GM18498 (cell line): ENCODE measurements around the gene OR10A4.
"Not testable (repeated sequence)": the region's sequence is repeated elsewhere in the genome, so short reads cannot be mapped to it uniquely, and the experiment has no call there.

Source experiments
- ATAC-seq: cut with Tn5 transposase; IDR thresholded peaks from one replicate; pipeline ENCODE4 v1.9.1; 2021; ENCODE audit warnings: mild to moderate bottlenecking, moderate library complexity; ENCODE audit not compliant: unreplicated experiment

OR10A4 gene

DNA sequence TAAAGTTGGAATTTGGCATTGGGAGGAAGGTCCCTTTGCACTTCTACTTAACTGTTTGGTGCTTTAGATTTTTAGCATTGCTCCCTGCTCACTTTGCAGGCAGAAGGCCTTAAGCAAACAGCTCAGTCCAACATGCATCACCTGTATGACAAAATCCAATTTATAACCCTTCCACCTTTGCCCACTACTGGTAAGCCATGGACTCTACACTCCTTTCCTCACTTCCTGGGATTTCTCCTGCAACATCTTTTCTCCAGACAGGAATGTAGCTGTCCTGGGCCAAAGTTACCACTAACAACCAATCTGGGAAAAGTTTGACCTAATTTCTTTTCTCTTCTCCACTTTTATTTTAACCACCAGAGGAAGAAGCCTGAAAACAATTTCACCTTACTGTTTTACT lies 17.7 kb downstream of the OR10A4 start:
- ATAC-seq = no peak

DNA sequence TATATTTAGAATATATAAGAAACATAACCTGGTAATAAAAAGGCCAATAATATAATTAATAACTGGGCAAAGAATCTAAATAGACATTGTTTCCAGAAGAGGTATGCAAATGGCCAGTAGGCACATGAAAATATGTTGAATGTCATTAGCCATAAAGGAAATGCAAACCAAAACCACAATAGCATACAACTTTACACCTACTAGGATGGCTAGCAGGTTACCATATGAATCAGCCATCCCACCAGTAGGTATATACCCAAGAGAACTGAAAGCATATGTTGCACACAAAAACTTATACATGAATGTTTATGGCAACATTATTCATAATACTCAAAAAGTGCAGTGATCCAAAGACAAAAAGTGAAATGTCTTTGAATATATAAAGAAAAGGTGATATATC lies 18.6 kb downstream of the OR10A4 start:
- peak; percentile 92 for ATAC-seq

DNA sequence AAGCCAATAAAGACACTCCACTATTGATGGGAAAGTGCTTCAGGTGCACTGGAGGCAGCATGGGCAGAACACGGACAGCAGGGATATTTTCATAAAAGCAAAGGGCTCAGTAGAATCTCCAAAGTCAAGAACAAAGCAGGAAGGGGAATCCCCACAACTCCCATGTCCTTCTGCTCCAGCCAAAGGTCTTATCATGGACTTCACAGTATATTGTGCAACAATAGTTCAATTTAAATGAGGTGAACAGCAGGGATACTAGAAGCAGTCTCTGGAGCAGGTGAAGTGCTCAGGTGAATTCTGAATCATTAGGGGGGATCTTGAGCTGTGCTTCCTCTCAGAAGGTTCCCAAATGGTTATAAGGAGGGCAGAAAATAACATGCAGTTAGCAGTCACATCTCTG lies 22.5 kb downstream of the OR10A4 start:
- ATAC-seq = no peak

DNA sequence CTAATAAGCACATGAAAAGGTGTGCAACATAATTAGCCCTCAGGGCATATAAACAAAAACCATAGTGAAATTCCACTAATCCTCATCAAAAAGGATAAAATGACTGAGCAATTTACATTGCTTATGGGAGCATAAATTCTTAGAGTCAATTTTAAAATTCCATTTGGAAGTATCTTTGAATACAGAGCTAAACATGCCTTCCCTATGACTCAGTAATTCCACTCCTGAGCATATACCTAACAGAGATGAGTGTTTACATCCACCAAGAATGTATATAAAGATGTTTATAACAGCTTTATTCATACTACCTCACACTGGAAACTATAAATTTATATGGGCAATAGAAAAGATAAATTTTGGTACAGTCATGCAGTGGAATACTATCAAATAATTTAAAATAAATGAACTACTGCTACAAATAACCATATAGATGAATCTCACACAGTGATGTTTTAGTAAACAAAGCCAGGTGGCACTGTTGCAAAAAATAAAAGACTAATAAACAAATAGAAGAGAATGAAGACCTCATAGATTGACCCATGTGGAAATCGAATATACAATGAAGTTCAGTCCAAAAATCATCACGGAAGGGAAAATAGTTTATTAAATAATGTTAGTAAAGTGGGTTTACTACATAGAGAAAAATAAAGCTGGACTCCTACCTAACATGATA lies 24.0 kb downstream of the OR10A4 start:
- no peak for ATAC-seq

DNA sequence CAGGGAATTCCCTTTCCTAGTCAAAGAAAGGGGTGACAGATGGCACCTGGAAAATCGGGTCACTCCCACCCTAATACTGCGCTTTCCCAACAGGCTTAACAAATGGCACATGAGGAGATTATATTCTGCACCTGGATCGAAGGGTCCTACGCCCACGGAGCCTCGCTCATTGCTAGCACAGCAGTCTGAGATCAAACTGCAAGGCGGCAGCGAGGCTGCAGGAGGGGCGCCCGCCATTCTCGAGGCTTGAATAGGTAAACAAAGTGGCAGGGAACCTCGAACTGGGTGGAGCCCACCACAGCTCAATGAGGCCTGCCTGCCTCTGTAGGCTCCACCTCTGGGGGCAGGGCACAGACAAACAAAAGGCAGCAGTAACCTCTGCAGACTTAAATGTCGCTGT lies 28.4 kb downstream of the OR10A4 start:
- ATAC-seq = not testable (repeated sequence)

DNA sequence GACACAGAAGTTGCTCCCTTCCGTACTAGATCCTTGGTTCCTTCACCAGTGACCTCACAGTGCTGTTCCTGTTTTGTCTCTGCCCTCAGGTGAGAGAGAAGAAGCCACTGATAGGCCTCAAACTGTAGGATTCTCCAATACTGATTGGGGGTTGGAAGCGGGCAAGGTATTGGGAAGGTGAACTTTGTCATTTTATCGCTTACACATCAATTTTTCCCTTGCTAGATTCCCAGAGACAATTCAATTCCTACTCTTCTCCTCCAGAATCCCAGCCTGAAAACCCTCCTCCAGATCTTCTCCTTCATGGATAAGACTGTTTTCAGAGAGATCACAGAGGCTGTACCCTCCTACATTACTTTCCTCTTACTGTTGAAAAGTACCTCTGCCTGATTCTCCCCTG lies 35.0 kb downstream of the OR10A4 start:
- ATAC-seq = no peak

DNA sequence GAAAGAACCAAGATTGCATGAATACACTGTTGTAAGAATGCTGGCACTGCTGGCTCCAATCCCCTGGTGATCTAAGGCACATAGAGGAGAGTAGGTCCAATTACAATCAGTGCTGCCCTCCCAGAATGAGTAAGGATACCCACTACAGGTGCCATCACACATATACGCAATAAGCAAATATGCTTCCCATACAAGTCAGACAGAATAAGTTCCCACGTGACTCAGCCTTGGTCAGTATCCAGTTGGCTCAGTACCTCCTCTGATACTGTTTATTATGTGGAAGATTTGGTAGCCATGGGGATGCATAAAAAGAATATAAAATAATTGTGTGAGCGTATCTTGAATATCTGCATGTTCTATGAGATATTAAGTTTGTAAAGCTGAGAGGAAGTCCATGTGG lies 35.5 kb downstream of the OR10A4 start:
- no peak for ATAC-seq

DNA sequence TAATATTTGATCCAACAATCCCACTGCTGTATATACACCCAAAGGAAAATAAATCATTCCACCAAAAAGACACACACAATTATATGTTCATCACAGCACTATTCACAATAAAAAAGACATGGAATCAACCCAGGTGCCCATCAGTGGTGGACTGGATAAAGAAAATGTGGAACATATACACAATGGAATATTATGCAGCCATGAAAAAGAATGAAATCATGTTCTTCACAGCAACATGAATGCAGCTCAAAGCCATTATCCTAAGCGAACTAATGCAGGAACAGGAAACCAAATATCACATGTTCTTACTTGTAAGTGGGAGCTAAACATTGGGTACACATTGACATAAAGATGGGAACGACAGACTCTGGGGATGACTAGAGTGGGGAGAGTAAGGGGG lies 43.3 kb downstream of the OR10A4 start:
- no peak for ATAC-seq

DNA sequence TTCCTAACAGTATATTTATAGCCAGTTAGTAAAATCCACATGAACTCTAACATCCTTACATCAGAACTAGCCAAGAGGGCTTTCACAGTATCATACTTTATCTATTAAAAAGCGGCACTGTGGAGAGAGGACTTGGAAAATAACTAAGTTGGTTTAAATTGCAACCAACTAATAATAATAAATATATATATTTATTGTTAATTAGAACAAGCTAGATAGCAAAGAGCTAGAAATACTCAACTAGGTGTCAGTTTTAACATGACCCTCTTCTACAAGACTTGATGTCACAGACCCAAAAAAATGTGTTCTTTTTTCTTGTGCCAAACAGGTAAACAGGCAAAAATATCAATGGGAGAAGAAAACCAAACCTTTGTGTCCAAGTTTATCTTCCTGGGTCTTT lies 44.3 kb downstream of the OR10A4 start, which contains the start of gene OR2D3:
Gene OR2D3 (plus strand): TSS at position 301 of the 400 bp plus-strand sequence. CDS start 0 bp downstream, at position 301.
- ATAC-seq = no peak

DNA sequence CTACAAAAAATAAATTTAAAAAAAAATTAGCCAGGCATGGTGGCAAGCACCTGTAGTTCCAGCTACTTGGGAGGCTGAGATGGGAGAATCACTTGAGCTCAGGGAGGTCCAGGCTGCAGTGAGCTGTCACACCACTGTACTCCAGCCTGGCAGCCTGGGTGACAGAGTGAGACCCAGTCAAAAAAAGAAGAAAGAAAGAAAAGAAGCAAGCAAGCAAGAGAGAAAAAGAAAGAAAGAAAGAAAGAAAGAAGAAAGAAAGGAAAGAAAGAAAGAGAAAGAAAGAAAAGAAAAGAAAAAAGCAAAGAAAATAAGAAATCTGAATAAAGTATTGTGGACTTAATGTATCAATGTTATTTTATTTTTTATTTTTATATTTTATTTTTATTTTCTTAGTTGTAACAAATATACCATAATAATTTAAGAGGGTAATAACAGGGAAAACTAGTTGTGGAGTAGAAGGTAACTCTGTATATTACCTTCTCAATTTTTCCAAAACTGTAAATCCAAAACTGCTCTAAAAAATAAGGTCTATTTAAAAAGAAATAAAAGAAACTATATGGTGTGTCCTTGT lies 48.7 kb downstream of the OR10A4 start:
- ATAC-seq = no peak

DNA sequence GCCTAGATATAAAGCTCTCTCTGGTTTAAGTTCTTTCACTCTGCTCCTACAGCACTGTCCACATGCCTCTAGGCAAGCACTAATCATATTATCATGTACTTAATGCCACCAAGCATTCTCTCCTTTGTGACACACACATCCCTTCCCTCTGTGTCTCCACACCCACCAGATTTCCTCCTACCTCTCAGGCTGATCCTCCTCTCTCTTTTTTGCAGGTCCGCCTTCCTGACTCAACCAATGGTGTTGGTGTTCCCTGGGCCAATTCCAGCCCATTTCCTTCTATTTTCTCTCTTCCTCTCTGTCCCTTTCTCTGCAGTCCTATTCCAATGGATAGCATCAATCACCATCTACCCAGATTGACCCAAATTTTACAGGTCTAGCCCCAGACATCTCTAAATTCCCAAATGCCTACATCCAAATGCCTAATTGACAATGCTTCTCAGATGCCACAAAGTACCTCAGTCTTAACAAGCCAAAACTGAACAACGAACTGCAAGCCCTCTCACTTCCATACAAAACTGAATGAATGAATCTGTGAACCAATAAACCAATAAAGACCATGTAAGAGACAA lies 49.3 kb downstream of the OR10A4 start:
- peak; percentile 15 for ATAC-seq

DNA sequence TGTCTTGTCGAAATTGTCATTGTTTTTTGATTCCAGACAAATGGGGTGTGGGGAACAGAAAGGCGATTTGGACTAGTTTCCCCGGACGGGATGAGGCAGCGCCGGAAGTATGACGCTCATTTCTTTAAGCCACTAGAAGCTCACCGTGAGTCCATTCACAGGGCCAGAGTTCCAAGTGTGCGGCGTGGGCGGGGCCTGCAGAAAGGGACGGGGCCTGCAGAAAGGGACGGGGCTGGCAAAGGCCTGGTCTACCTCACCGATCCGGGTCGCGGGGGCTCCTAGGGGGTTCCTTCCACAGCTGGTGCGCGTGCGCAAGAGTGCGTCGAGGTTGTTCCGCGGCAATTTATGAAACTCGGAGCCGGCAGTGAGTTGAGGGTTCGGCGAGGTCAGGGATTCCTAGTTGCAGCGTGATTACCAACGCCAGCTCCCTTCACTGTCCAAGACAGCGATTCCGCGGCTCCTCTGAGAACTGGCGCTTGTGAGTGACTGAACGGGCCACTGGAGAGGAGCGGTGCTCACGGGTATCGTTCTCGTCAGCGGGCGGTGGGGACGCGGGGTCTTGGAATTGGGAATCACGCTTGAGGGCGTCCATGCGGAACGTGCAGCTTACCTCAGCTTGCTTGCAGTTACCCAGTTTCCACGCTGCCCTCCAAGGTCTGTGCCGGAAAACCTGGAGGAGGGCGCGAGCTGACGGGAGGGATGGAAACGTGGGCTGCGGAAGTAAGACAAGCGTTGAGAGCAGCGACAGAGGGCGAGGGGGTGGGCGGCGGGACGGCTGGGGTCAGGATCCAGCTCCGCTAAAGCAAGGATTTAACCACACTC lies 50.0 kb downstream of the OR10A4 start, which contains the start of gene ZNF215:
Gene ZNF215 (plus strand): TSS at position 219 of the 822 bp plus-strand sequence. CDS start 5,847 bp downstream, outside the sequence.
- ATAC-seq = peak; percentile 64

DNA sequence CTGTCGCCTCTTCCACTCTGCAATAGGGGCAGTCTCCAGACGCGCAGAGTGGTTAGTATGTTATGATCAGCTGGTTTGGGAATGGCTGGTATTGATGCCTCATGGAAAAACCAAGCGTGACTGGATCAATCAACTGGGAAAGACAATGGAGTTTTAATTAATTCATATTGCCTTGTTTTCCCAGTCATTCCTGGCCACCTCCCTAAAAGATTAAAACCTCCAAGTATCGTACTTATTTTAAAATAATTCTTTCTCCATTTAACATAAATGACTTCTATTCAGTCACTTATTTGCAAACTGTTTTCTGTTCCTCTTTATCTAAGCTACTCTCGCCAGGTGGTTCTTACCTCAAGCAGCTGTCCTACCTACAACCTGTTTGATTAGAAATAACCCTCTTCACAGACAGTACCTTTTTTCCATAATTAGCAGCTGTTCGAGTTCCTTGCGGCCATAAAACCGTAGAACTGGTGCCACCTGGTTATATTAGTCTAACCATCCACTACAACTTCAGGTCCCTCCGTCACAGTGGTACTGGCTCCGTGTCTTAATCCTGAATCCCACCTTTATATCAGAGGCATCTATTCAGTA lies 50.7 kb downstream of the OR10A4 start:
- ATAC-seq = peak; percentile 74
